ENCODE measurements around the gene COLQ.

- TF ChIP-seq CTCF (IDR thresholded peaks at IDR 0.05): no peak
- no peak for TF ChIP-seq POLR2A (IDR thresholded peaks at IDR 0.05)
Measured at GRCh38 chr3:15479400-15480224, 41.9 kb downstream of the COLQ start.
